Measurements from ENCODE around the gene PLXNB1. TPM values are rescaled to one million over a fixed set of nuclear protein-coding genes. Genes with fewer than 3 reads are reported as not detected.

Gene PLXNB1
- total RNA-seq, 2 donors from 2014 or later: 175 to 216 TPM

DNA sequence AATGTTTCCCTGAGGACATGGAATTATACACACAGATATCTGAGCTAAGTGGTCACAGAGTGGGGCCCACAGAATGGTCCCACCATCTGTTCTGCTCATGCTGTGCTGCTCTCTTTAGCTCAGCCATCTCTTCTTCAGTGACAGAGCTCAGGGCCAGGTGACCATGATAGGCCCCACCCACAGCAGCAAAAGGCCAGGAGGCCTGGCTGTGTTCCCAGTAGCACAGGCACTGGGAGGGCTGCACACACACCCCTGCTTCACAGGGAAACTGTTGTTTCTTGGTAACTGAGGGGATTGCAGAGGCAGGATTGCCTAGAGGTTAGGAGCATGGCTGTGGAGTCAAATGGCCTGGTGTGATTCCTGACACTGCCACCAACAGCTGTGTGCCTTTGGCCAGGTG lies 62.7 kb downstream of the PLXNB1 start:
- Histone ChIP-seq H3K9me3 (ENCODE audit: control insufficient read depth, low read length) (peaks cover 20% of the 10 kb centered on the region), H3K27me3 (ENCODE audit: control insufficient read depth, insufficient read depth, low read length, poor library complexity, severe bottlenecking) (no peaks in the 10 kb centered on the region), H3K4me3 (ENCODE audit: low read length) (no peak overlapping the region), H3K4me1 (ENCODE audit: control insufficient read depth, insufficient read depth, low read length) (peaks cover 10% of the 10 kb centered on the region), H3K27ac (ENCODE audit: low read depth, low read length) (no peak overlapping the region), H3K36me3 (ENCODE audit: control insufficient read depth, insufficient read depth, low read length) (no peaks in the 10 kb centered on the region), H3K9ac (ENCODE audit: extremely low read depth, low read length, poor library complexity, severe bottlenecking) (no peak overlapping the region)
- Mint-ChIP-seq H3K9me3 (peaks cover 13% of the 10 kb centered on the region), H3K4me1 (peaks cover 17% of the 10 kb centered on the region), H3K27ac (no peak overlapping the region), H3K36me3 (ENCODE audit: low read depth) (no peaks in the 10 kb centered on the region), H3K27me3 (ENCODE audit: insufficient read depth) (peaks cover 4% of the 10 kb centered on the region), H3K4me3 (no peak overlapping the region)
- peak; percentile 54 for DNase-seq
- TF ChIP-seq, protein P1, sequence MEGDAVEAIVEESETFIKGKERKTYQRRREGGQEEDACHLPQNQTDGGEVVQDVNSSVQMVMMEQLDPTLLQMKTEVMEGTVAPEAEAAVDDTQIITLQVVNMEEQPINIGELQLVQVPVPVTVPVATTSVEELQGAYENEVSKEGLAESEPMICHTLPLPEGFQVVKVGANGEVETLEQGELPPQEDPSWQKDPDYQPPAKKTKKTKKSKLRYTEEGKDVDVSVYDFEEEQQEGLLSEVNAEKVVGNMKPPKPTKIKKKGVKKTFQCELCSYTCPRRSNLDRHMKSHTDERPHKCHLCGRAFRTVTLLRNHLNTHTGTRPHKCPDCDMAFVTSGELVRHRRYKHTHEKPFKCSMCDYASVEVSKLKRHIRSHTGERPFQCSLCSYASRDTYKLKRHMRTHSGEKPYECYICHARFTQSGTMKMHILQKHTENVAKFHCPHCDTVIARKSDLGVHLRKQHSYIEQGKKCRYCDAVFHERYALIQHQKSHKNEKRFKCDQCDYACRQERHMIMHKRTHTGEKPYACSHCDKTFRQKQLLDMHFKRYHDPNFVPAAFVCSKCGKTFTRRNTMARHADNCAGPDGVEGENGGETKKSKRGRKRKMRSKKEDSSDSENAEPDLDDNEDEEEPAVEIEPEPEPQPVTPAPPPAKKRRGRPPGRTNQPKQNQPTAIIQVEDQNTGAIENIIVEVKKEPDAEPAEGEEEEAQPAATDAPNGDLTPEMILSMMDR (conservative IDR thresholded peaks at IDR 0.05): no peak

DNA sequence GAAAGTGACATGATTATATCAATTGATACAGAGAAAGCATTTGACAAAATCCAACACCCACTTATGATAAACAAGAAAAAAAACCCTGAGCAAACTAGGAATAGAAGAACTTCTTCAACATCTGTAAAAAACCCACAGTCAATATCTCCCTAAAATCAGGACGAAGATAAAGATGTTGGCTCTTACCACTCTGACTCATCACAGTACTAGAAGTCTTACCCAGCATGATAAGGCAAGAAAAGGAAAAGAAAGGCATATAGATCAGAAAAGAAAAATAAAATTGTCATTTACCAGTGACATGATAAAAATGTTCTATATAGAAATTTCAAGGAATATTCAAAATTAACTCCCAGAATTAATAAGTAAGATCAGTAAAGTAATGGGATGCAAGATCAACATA lies 65.0 kb downstream of the PLXNB1 start:
- no peaks in the 10 kb centered on the region for H3K36me3 Mint-ChIP-seq (ENCODE audit: low read depth)
- peaks cover 23% of the 10 kb centered on the region for H3K9me3 Mint-ChIP-seq

GRCh38 chr3:48361928-48362327 lies 68.0 kb downstream of the PLXNB1 start:
- Mint-ChIP-seq H3K4me3 (no peak overlapping the region), H3K27me3 (ENCODE audit: insufficient read depth) (peaks cover 19% of the 10 kb centered on the region), H3K9me3 (peaks cover 23% of the 10 kb centered on the region), H3K4me1 (no peaks in the 10 kb centered on the region), H3K36me3 (ENCODE audit: low read depth) (no peaks in the 10 kb centered on the region), H3K27ac (no peak overlapping the region)
- no peak overlapping the region for H3K9ac ChIP-seq (ENCODE audit: extremely low read depth, low read length, poor library complexity, severe bottlenecking)
- H3K4me1 ChIP-seq (ENCODE audit: control insufficient read depth, insufficient read depth, low read length): no peaks in the 10 kb centered on the region
- H3K36me3 ChIP-seq (ENCODE audit: control insufficient read depth, insufficient read depth, low read length): no peaks in the 10 kb centered on the region
- no peak overlapping the region for H3K27ac ChIP-seq (ENCODE audit: low read depth, low read length)
- no peaks in the 10 kb centered on the region for H3K27me3 ChIP-seq (ENCODE audit: control insufficient read depth, insufficient read depth, low read length, poor library complexity, severe bottlenecking)
- TF ChIP-seq, protein P1 (conservative IDR thresholded peaks at IDR 0.05): no peak
- no peak for DNase-seq
- peaks cover 23% of the 10 kb centered on the region for H3K9me3 ChIP-seq (ENCODE audit: control insufficient read depth, low read length)
- H3K4me3 ChIP-seq (ENCODE audit: low read length): no peak overlapping the region

More for the DNA sequence above, 65.0 kb downstream of the PLXNB1 start:
- Histone ChIP-seq H3K9ac (ENCODE audit: extremely low read depth, low read length, poor library complexity, severe bottlenecking) (no peak overlapping the region), H3K4me1 (ENCODE audit: control insufficient read depth, insufficient read depth, low read length) (peaks cover 2% of the 10 kb centered on the region), H3K9me3 (ENCODE audit: control insufficient read depth, low read length) (peaks cover 23% of the 10 kb centered on the region), H3K4me3 (ENCODE audit: low read length) (no peak overlapping the region), H3K27ac (ENCODE audit: low read depth, low read length) (no peak overlapping the region), H3K27me3 (ENCODE audit: control insufficient read depth, insufficient read depth, low read length, poor library complexity, severe bottlenecking) (no peaks in the 10 kb centered on the region), H3K36me3 (ENCODE audit: control insufficient read depth, insufficient read depth, low read length) (no peaks in the 10 kb centered on the region)
- no peak for DNase-seq
- Mint-ChIP-seq H3K27ac (no peak overlapping the region), H3K4me1 (peaks cover 4% of the 10 kb centered on the region), H3K4me3 (no peak overlapping the region), H3K27me3 (ENCODE audit: insufficient read depth) (peaks cover 5% of the 10 kb centered on the region)
- WGBS, 2 experiments (ENCODE audit: insufficient coverage in 1 of 2, insufficient read length in 1 of 2): 89% methylated on average over 1 of the region's 1 CpG; no CpG with 5 or more reads in 1 of the 2 experiments
- TF ChIP-seq, protein P1 (conservative IDR thresholded peaks at IDR 0.05): no peak

Data from endodermal cell (in vitro differentiated cells).